Activated CD4-positive, alpha-beta memory T cell treated with anti-CD3 and anti-CD28 coated beads, Interleukin-2, amount 10 ng/mL, durations not matched to agents 7 days and 5 days (primary cell): Measurements from ENCODE around the gene GAB4. TPM values are rescaled to one million over a fixed set of nuclear protein-coding genes. Genes with fewer than 3 reads are reported as not detected.

ENCODE experiments used
- CTCF ChIA-PET: fragments of 350-600 bp; sonication (Branson Sonifier 250); formaldehyde crosslinking; loops from one replicate; lab custom pipeline; 2021; ENCODE audit warnings: antibody characterized with exemption, inconsistent platforms; lab: Charles Lee
- POLR2A ChIA-PET: fragments of 350-600 bp; sonication (Branson Sonifier 250); formaldehyde crosslinking; loops from one replicate; lab custom pipeline; 2021; ENCODE audit warnings: antibody characterized with exemption; lab: Charles Lee
- DNase-seq: peaks from one replicate; pipeline ENCODE4 v3.0.0-alpha.2; 2020
- H3K27ac Mint-ChIP-seq: one replicate; pipeline ENCODE4 v1.8.0; 2021; ENCODE audit warnings: mild to moderate bottlenecking, mixed read lengths
- H3K27me3 Mint-ChIP-seq: one replicate; pipeline ENCODE4 v1.8.0; 2021; ENCODE audit warnings: mixed read lengths
- H3K36me3 Mint-ChIP-seq: one replicate; pipeline ENCODE4 v1.8.0; 2021; ENCODE audit warnings: low read depth, mixed read lengths
- H3K4me1 Mint-ChIP-seq: one replicate; pipeline ENCODE4 v1.8.0; 2021; ENCODE audit warnings: mixed read lengths
- H3K4me3 Mint-ChIP-seq: one replicate; pipeline ENCODE4 v1.8.0; 2021; ENCODE audit warnings: mild to moderate bottlenecking, mixed read lengths
- H3K9me3 Mint-ChIP-seq: one replicate; pipeline ENCODE4 v1.8.0; 2021; ENCODE audit warnings: mixed read lengths
- total RNA-seq, 2 experiments: library from RNA; stranded (reverse); gene quantifications; one replicate each; pipeline ENCODE4 v1.2.3, GENCODE V29; 2021

GAB4 gene
- total RNA-seq, 2 experiments from 2014 or later: not detected

DNA sequence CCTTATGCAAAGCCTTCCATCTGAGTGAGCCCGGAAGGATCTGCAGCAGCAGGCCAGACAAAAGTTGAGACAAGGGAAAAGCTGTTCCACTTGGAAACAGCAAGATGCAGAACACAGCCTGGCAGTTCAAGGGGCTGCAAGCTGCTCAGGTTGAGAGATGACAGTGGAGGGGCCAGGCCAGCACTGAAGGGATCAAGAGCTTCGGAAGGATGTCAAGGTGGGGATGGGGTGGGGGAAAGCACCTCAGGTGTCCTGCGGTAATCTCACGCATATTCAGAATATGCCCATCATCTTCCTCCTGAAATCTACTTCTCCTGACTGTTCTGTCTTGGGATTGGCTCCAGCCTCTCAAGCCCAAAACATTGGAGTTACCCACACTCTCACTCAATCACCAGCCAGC is 35.7 kb downstream of the GAB4 start:
- H3K27ac Mint-ChIP-seq: no peak overlapping the region
- DNase-seq: peak; percentile 4
- H3K4me3 Mint-ChIP-seq: no peak overlapping the region
- peaks cover 19% of the 10 kb centered on the region for H3K27me3 Mint-ChIP-seq
- CTCF ChIA-PET: interaction anchor here (0.6 kb wide), 1 partner anchor 523 kb away, joined by 3 read pairs; no protein-coding TSS in a partner anchor
- H3K36me3 Mint-ChIP-seq: no peaks in the 10 kb centered on the region
- no peaks in the 10 kb centered on the region for H3K4me1 Mint-ChIP-seq
- POLR2A ChIA-PET: no interaction called here
- no peaks in the 10 kb centered on the region for H3K9me3 Mint-ChIP-seq

DNA sequence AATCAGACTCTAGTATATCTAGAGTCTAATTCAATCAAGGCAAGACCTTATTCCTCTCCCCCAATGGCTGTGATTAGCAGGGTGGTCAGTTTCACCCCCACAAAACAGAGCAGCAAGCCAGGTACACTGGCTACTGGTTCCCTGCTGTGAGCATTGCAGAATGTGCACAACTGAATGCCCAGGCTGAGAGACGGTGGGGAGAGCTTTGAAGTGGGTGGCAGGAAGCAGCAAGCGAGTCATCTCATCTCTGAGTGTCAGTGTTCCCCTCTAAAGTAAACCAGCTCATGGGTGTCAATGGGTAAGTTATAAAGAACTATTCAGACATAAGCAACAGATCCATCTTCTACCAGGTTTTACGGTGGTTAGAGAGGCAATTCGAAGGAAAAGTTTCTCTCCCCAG is 37.6 kb downstream of the GAB4 start:
- H3K27ac Mint-ChIP-seq: no peak overlapping the region
- peaks cover 7% of the 10 kb centered on the region for H3K27me3 Mint-ChIP-seq
- no peaks in the 10 kb centered on the region for H3K4me1 Mint-ChIP-seq
- H3K4me3 Mint-ChIP-seq: no peak overlapping the region
- no peaks in the 10 kb centered on the region for H3K9me3 Mint-ChIP-seq
- peak; percentile 13 for DNase-seq
- no peaks in the 10 kb centered on the region for H3K36me3 Mint-ChIP-seq
- POLR2A ChIA-PET: no interaction called here
- CTCF ChIA-PET: no interaction called here

DNA sequence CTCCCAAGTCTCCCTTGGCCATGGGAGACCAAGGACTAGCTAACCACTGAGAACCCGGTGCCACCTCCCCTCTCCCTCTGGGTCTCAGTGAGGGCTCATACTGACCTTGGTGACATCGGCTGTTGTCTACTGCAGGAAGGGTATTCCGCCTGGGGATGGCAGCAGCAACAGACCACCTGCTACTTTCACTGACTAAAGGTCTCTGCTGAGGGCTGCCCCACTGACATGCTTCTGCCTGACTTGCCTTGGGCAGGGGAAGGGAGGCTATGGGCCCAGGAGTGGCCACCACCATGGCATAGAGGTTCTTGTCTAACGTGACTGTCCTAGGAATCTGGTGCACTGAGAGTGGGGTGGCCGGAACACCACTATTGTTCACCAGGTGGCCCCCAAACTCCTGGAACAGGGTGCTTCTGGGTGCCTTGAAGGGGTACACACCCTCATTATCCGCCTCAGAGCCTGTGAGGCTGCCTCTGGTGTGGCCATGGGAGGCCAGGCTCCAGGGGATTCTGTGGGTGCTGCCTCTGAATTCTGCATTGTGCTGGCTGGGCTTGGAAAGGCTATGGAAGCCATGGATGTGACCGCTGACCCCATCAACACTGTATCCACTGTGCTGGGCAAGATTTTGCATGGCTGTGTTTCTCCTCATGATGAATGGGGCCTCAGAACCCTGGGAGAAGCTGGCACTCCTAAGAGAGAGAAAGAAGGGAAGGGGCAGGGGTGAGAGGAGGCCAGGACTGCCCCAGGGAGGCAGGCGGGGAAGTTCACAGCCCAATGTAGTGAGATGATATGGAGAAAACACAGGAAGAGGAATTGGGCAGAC is 38.3 kb downstream of the GAB4 start:
- CTCF ChIA-PET: no interaction called here
- H3K27ac Mint-ChIP-seq: no peak overlapping the region
- H3K4me3 Mint-ChIP-seq: no peak overlapping the region
- peaks cover 7% of the 10 kb centered on the region for H3K27me3 Mint-ChIP-seq
- H3K36me3 Mint-ChIP-seq: no peaks in the 10 kb centered on the region
- POLR2A ChIA-PET: no interaction called here
- peak; percentile 8 for DNase-seq
- H3K4me1 Mint-ChIP-seq: no peaks in the 10 kb centered on the region
- H3K9me3 Mint-ChIP-seq: no peaks in the 10 kb centered on the region

DNA sequence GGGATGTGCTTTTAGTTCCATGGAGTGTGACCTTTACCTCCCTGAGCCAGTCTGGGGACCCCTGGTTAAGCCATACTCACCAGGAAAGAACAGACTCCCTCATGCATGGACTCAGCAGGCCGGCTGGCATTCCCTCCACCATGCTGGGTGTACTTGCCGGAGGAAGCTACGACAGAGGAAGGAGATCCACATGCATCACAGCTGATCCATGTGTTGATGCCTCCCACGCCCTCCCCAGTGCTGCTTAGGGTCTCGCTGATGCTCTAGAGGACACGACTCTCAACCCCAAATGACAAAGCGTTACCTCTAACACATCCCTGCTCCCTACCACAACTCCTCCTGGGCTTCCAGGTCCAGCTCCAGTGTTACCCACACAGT is 39.8 kb downstream of the GAB4 start:
- ChIA-PET CTCF (no interaction called here), POLR2A (no interaction called here)
- H3K9me3 Mint-ChIP-seq: no peaks in the 10 kb centered on the region
- H3K27ac Mint-ChIP-seq: no peak overlapping the region
- no peaks in the 10 kb centered on the region for H3K4me1 Mint-ChIP-seq
- DNase-seq: peak; percentile 8
- H3K27me3 Mint-ChIP-seq: peaks cover 2% of the 10 kb centered on the region
- H3K4me3 Mint-ChIP-seq: no peak overlapping the region
- H3K36me3 Mint-ChIP-seq: no peaks in the 10 kb centered on the region

DNA sequence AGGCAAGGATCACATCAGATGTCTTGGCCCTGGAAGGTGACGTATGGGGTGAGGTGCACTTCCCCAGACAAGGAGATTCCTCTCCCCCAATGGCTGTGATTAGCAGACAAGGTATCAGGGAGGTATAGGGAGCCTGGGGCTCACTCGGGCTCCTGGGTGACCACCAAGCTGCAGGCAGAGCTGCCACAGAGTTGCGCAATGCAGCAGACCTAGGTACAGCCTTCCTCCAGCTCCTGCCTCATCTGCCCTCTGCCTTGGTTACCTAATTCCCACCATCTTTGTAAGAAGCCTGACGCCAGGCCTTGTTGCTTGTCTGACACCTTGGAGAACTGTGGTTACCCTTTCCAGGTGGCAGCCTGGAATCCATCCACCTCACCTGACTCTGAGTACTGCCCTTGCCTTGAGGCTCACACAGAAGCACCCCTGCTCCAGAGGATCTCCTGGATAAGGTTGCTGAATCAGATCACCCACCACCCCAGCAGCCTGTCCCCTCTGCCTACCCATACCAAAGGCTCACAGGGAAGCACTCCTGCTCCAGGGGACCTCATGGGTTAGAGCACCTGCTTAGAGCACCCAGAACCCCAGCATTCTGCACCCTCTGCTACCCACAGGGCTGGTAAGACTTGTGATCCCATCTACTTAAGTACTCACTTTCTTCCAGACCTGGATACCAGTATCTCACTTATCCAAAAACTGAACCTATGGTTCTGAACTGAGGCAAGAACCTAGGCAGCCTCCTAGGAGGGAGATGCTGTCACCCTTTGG is 40.4 kb downstream of the GAB4 start:
- CTCF ChIA-PET: no interaction called here
- Mint-ChIP-seq H3K4me3 (no peak overlapping the region), H3K9me3 (no peaks in the 10 kb centered on the region), H3K4me1 (no peaks in the 10 kb centered on the region), H3K36me3 (no peaks in the 10 kb centered on the region), H3K27me3 (peaks cover 2% of the 10 kb centered on the region), H3K27ac (no peak overlapping the region)
- POLR2A ChIA-PET: no interaction called here
- DNase-seq: no peak

DNA sequence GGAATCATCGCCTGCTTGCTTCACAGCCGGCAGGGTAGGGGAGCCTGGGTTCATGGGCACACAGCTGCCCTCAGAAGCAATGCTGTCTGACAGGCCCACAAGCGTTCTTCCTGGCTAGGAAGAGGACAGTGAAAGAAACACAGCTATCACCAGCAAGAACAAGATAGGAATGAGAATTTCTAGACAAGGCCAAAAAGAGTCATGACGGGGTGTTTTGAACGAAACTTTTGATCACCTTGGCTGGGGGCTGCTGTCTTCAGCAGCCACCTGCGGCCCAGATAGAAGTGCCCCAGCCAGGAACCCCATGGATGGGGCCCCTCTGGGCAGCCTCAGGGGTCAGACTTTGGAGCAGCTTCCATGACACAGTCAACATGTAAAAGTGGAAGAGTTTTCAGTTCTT is 41.8 kb downstream of the GAB4 start:
- DNase-seq: no peak
- CTCF ChIA-PET: no interaction called here
- no peak overlapping the region for H3K27ac Mint-ChIP-seq
- H3K27me3 Mint-ChIP-seq: no peaks in the 10 kb centered on the region
- H3K4me3 Mint-ChIP-seq: no peak overlapping the region
- no peaks in the 10 kb centered on the region for H3K9me3 Mint-ChIP-seq
- H3K4me1 Mint-ChIP-seq: no peaks in the 10 kb centered on the region
- no peaks in the 10 kb centered on the region for H3K36me3 Mint-ChIP-seq
- POLR2A ChIA-PET: no interaction called here

DNA sequence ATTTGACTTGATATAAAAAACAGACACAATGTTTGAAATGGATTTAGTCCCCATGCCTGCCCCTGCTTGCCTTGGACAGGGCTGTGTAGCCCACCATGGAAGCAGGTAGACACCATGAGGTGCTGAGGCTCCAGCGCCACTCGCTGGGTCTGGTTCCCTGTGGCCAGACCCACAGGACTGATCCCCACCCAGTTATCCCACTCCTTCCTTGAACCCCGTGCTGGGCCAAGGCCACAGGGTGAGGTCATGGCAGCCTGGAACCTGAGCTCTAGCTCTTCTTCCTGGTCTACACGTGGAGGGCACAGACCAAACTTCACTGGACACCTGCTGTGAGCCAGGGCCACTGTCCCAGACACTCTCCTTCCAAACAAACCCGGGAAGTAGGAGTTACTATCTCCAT is 42.5 kb downstream of the GAB4 start:
- no peaks in the 10 kb centered on the region for H3K36me3 Mint-ChIP-seq
- no peak overlapping the region for H3K27ac Mint-ChIP-seq
- no peaks in the 10 kb centered on the region for H3K9me3 Mint-ChIP-seq
- ChIA-PET CTCF (no interaction called here), POLR2A (no interaction called here)
- DNase-seq: no peak
- no peaks in the 10 kb centered on the region for H3K27me3 Mint-ChIP-seq
- H3K4me3 Mint-ChIP-seq: no peak overlapping the region
- H3K4me1 Mint-ChIP-seq: no peaks in the 10 kb centered on the region

DNA sequence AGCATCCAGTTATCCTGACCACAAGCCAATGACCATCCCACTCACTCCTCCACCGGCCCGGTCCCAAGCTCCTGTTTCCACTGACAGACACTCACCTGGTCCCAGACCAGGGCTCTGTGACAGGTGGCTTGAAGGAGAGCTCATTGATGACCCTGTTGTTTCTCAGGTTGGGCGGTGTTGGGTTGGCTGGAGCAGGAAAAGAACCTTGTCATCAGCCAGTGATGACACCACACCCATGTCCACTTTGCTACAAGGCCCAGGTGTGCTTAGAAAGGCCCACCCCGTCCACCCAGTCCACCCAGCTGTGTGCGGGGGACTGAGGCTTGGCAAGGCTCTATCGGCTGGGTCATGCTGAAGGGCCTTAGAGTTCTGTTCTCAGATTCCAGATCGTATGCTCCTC is 42.9 kb downstream of the GAB4 start:
- Mint-ChIP-seq H3K27ac (no peak overlapping the region), H3K4me3 (no peak overlapping the region), H3K36me3 (no peaks in the 10 kb centered on the region), H3K4me1 (no peaks in the 10 kb centered on the region), H3K9me3 (no peaks in the 10 kb centered on the region), H3K27me3 (no peaks in the 10 kb centered on the region)
- POLR2A ChIA-PET: no interaction called here
- CTCF ChIA-PET: no interaction called here
- no peak for DNase-seq

DNA sequence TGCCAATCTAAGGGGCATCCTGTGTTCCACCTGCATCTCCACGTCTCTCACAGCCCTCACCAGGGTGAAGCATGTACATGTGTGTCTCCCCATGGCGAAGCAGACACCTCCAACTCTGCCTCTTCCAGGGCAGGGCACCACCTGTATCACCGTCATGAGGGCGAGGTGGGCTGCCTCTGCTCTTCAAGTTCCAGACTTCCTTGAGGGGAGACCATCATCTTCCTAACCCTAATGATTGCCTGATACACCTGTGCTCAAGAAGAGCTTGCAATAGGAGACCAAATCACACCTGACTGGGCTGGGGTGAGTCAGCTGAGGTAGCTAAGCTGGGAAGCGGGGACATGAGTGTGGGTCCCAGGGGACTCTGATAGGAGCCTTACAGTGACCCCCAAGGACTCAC is 43.7 kb downstream of the GAB4 start:
- ChIA-PET CTCF (no interaction called here), POLR2A (no interaction called here)
- no peak overlapping the region for H3K4me3 Mint-ChIP-seq
- H3K9me3 Mint-ChIP-seq: no peaks in the 10 kb centered on the region
- H3K4me1 Mint-ChIP-seq: no peaks in the 10 kb centered on the region
- DNase-seq: no peak
- H3K27me3 Mint-ChIP-seq: no peaks in the 10 kb centered on the region
- H3K27ac Mint-ChIP-seq: no peak overlapping the region
- no peaks in the 10 kb centered on the region for H3K36me3 Mint-ChIP-seq

DNA sequence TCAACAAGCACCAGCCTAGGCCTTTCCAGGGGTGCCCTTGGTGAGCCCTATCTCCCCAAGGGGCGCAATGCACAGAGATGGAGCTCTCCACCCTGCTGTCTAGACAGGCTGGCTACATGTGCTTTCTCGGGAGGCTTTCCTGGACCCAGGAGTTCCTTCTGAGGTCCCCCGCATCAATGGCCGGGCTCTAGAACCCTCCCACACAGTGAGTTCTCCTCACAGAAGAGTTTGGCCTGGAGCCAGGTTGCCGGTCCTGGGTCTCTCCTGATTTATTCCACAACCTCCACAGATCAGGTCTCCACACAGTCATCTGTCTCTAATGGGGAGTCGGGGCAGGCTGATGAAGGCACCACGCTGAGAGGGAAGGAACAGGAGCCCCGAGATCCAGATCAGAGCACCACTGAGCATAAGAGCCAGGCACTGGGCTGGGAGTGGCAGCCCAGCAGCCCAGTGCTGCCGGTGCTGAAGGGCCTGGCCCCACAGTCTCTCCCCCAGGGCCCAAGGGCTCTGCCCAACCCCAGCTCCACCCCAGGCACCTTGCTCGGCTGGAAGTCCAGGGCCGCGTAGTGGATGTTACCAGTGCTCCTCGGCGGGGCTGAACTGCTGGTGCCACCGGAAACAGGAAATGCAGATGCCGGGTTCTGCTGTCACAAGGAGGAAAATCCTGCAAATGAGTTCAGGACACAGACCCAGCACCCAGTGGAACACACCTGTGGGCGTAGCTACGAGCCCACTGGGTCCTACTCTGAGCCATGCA is 44.7 kb downstream of the GAB4 start:
- Mint-ChIP-seq H3K4me3 (no peak overlapping the region), H3K36me3 (no peaks in the 10 kb centered on the region), H3K4me1 (no peaks in the 10 kb centered on the region), H3K27me3 (no peaks in the 10 kb centered on the region), H3K9me3 (no peaks in the 10 kb centered on the region), H3K27ac (no peak overlapping the region)
- POLR2A ChIA-PET: no interaction called here
- no peak for DNase-seq
- CTCF ChIA-PET: no interaction called here

DNA sequence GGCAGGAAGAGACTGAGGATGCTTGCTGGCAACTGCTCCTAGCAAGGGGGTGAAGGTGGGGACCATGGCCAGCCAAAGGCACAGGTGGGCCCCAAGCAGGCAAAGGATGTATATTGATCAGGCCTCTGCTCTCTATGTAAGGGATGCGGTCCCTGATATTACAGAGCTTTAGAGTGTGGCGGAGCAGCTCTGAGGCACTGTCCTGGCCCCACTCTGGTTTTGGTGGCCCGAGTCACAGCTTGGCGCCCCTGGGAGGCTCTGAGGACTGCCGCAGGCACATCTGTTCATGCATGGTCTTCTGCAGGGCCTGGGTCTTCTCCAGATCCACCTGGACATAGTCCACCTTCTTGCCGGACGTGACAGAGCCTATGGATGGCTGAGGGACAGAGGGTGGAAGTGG is 45.5 kb downstream of the GAB4 start:
- no peaks in the 10 kb centered on the region for H3K9me3 Mint-ChIP-seq
- H3K27ac Mint-ChIP-seq: no peak overlapping the region
- H3K4me1 Mint-ChIP-seq: no peaks in the 10 kb centered on the region
- POLR2A ChIA-PET: no interaction called here
- CTCF ChIA-PET: no interaction called here
- H3K36me3 Mint-ChIP-seq: no peaks in the 10 kb centered on the region
- no peaks in the 10 kb centered on the region for H3K27me3 Mint-ChIP-seq
- no peak for DNase-seq
- H3K4me3 Mint-ChIP-seq: no peak overlapping the region

DNA sequence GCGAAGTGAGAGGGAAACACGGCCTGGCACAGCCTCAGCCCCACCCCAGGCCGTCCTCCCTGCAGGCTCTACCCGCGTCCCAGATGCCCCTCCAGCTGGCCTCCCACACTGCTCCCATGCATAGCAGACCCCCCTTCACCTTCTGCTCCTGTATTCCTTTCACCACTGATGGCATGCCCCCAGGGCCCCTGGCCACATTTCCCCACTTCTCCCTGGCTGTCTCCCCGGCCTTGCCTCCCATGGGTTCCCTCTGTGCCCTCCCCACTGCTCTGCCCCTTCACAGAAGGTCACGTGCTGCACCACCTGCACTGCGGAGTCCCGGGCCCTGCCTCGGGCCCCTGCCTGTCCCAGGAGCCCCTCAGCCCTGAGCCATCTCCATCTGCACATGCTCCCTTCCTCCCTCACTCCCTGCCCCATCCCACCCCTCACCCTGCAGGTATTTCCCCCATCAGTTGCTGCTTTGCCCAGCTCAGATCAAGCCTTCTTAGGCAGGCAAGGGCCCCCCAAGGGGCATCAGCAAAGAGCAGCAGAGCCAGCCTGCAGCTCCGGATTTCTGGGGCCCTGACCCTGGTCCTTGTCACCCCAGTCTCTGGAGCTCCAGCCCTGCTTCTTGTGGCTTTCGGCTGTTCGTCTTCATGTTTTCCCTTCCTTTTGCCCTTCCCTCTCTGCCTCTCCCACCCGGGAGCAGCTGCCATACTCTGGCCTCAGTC is 46.4 kb downstream of the GAB4 start:
- no peak overlapping the region for H3K27ac Mint-ChIP-seq
- CTCF ChIA-PET: no interaction called here
- no peaks in the 10 kb centered on the region for H3K27me3 Mint-ChIP-seq
- H3K36me3 Mint-ChIP-seq: no peaks in the 10 kb centered on the region
- DNase-seq: peak; percentile 9
- no peaks in the 10 kb centered on the region for H3K9me3 Mint-ChIP-seq
- POLR2A ChIA-PET: no interaction called here
- H3K4me1 Mint-ChIP-seq: no peaks in the 10 kb centered on the region
- no peak overlapping the region for H3K4me3 Mint-ChIP-seq

DNA sequence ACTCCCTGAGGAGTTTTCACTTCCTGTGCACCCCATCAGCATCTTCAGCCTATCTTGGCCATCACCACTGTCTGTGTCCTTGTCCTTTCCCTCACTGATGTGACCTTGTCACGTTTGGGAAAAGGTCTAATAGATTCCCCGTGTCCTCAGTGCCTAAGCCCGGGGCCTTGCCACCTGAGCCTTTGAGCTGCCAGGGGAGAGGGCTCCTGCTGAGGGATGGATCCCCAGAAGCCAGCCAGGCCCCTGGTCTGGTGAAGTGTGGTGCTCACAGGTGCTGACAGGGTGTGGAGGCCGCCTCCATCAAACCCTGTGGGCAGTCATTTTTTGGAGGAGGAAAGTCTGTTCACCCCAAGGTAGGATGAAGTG is 47.2 kb downstream of the GAB4 start:
- Mint-ChIP-seq H3K27ac (no peak overlapping the region), H3K9me3 (no peaks in the 10 kb centered on the region), H3K4me3 (no peak overlapping the region), H3K27me3 (no peaks in the 10 kb centered on the region), H3K4me1 (no peaks in the 10 kb centered on the region), H3K36me3 (no peaks in the 10 kb centered on the region)
- DNase-seq: no peak
- ChIA-PET CTCF (no interaction called here), POLR2A (no interaction called here)
